Astrocyte of the hippocampus (primary cell): ENCODE measurements around the gene PRR4.

ENCODE experiments used
- DNase-seq: peaks from one replicate; pipeline ENCODE4 v3.0.0; 2011; ENCODE audit warnings: low read depth, low spot score

Gene PRR4

GRCh38 chr12:10849425-10849878, at the start of gene PRR4:
PRR4 (minus strand) TSS chr12:10849475; CDS start chr12:10849437, 38 bp downstream.
- DNase-seq = no peak

- DNase-seq = no peak
Observed at GRCh38 chr12:10896854-10897253, 47.6 kb upstream of the PRR4 start.

GRCh38 chr12:10891937-10892336, 42.7 kb upstream of the PRR4 start:
- no peak for DNase-seq

- DNase-seq = no peak
Observed at GRCh38 chr12:10889226-10889625, 40.0 kb upstream of the PRR4 start.

GRCh38 chr12:10884086-10884725, 34.9 kb upstream of the PRR4 start, which contains the start of gene PRH1:
PRH1 (minus strand) TSS chr12:10884255; CDS start chr12:10884217, 38 bp downstream.
- no peak for DNase-seq

GRCh38 chr12:10873378-10873777, 24.1 kb upstream of the PRR4 start:
- DNase-seq = peak; percentile 74

GRCh38 chr12:10867381-10867780, 18.1 kb upstream of the PRR4 start:
- no peak for DNase-seq

- no peak for DNase-seq
Observed at GRCh38 chr12:10863512-10864218, 14.4 kb upstream of the PRR4 start.

GRCh38 chr12:10861366-10861765, 12.1 kb upstream of the PRR4 start:
- peak; percentile 10 for DNase-seq

GRCh38 chr12:10855807-10856206, 6.5 kb upstream of the PRR4 start:
- DNase-seq = no peak

- DNase-seq = no peak
Observed at GRCh38 chr12:10853776-10854175, 4.5 kb upstream of the PRR4 start.

- no peak for DNase-seq
Observed at GRCh38 chr12:10851243-10851858, 2.1 kb upstream of the PRR4 start.

GRCh38 chr12:10847744-10848143, 1.5 kb downstream of the PRR4 start:
- no peak for DNase-seq

GRCh38 chr12:10842862-10843261, 6.4 kb downstream of the PRR4 start:
- DNase-seq = no peak

- DNase-seq = no peak
Observed at GRCh38 chr12:10838461-10838860, 10.8 kb downstream of the PRR4 start.

- DNase-seq = peak; percentile 7
Observed at GRCh38 chr12:10829994-10830393, 19.3 kb downstream of the PRR4 start.

GRCh38 chr12:10826258-10826657, 23.0 kb downstream of the PRR4 start, which contains the start of gene TAS2R10:
TAS2R10 (minus strand) TSS chr12:10826358; CDS start chr12:10826269, 89 bp downstream.
- no peak for DNase-seq

GRCh38 chr12:10824957-10825356, 24.3 kb downstream of the PRR4 start:
- DNase-seq = no peak

- DNase-seq = no peak
Observed at GRCh38 chr12:10811883-10812536, 37.3 kb downstream of the PRR4 start.

- DNase-seq = no peak
Observed at GRCh38 chr12:10810068-10810467, 39.2 kb downstream of the PRR4 start, which contains the start of gene TAS2R9. TAS2R9 (minus strand) TSS chr12:10810168; CDS start chr12:10810075, 93 bp downstream.

GRCh38 chr12:10807186-10807585, 42.1 kb downstream of the PRR4 start, which contains the start of gene TAS2R8:
TAS2R8 (minus strand) TSS chr12:10807286; CDS start chr12:10806980, 306 bp downstream.
- no peak for DNase-seq

GRCh38 chr12:10802587-10802986, 46.7 kb downstream of the PRR4 start, which contains the start of gene TAS2R7:
TAS2R7 (minus strand) TSS chr12:10802627; CDS start chr12:10802570, 57 bp downstream.
- no peak for DNase-seq
